Activated T-cell treated with anti-CD3 and anti-CD28 coated beads for 24 hours (primary cell): Measurements from ENCODE around the gene PTF1A.
"Not testable (repeated sequence)": the region's sequence is repeated elsewhere in the genome, so short reads cannot be mapped to it uniquely, and the experiment has no call there.

Experiments used
- DNase-seq: peaks from one replicate; pipeline ENCODE4 v3.0.0-alpha.2; 2020; ENCODE audit warnings: low read depth

PTF1A gene

GRCh38 chr10:23203369-23204325, 11.5 kb downstream of the PTF1A start:
- no peak for DNase-seq

DNA sequence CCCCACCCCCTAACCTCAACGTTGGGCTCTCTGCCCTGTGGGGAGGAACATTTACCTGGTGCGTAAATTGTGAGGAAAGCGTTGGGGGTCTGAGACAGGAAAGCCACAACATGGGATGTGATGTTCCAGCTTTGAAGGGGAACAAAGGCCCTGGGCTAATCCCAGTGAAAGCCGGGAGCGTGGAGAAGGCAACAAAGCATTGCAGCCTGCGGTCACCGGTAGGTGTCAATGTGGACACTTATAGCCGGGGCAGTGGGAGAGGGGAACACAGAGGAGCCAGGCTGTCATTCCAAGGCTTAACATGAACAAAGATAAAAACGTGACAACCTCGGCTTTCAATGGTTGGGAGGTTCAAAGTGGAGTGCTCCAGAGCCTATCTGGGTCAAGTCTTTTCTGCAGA, 12.7 kb downstream of the PTF1A start:
- DNase-seq: no peak

DNA sequence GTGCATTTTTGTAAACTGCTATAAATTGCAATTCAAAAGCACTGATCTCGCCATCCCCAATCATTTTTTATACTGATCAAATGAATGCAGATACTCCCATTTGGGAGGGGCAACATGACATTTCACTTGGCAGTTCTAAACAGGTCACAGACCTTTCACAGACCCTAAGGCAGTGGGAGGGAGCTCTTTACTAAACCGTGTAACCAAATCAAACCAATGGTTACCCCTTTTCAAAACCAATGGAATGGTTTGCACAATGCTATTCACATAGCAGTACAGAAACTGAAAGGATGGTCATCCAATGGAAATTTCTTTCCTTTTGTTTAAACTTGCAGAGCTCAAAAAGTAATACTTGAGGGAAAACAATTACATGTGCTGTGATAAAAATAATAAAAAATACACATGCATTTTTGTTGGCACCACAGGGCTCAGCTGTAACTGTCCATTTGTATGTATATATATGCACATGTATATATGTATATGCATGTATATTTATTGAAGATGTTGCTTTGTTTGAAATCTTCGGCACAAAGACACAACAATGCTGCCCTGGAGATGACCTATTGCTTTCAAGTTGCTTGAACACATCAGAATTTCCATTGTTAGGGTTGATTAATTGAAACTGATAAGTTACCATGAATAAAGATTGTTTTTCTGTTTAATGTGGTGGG, 14.0 kb downstream of the PTF1A start:
- no peak for DNase-seq

DNA sequence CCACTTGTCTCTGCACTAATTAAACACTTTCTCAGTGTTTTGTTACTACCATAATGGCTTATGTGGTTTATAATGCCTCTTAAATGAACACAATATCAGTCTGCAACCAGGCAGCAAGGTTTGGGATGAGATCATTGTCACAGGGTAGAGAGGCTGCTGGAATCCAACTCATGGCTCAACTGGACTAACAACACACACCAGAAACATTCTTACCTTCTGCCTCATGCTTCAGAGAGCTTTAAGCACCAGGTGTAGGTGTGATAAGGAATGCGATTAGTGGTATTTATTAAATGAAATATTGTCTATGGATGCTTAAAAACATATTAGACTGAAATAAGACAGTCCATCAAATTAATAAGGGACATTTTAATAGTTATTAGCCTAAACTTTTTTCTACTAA, 25.4 kb downstream of the PTF1A start:
- DNase-seq: no peak

DNA sequence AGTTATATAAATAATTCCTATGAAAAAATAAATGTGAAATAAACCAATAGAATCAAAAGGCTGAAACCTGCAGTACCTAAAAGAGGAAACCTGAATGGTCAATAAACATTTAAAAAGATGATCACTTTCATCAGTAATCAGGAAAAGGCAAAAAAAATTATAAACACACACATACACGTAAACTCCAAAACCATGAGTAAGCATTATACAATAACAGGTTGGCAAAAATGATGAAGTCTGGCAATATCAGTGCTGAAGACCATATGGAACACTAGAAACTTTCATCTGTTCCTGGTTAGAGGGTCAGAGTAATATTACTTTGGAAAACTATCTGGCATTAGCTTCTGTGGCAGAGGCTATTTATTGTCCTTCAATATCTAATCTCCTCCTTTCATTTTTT, 38.5 kb downstream of the PTF1A start:
- DNase-seq: no peak

- no peak for DNase-seq
These were observed 45.9 kb downstream of the PTF1A start for GRCh38 chr10:23238015-23238414.

GRCh38 chr10:23241779-23242178, 49.7 kb downstream of the PTF1A start:
- DNase-seq: not testable (repeated sequence)
